Natural killer cell (primary cell): ENCODE results near the gene PTPRR. TPM values are rescaled to one million over a fixed set of nuclear protein-coding genes. Genes with fewer than 3 reads are reported as not detected.

Experiments used
- ATAC-seq, 3 donors: fragments of 150-1000 bp in 2 of 3; fragments of 200-7000 bp in 1 of 3; cut with Tn5 transposase; 1 replicate in 1 of 3; 2 replicates in 2 of 3; pipeline ENCODE4 v1.10.0; 2021; ENCODE audit warnings: mild to moderate bottlenecking in 2 of 3, moderate library complexity in 2 of 3
- DNase-seq, 2 donors: peaks; one replicate each; pipeline versions ENCODE4 v3.0.0 to v3.0.0-alpha.2; 2013 to 2021; ENCODE audit warnings: mixed read lengths in 1 of 2
- H3K27ac ChIP-seq: one replicate; pipeline ENCODE4 v1.5.1; 2013; ENCODE audit warnings: mild to moderate bottlenecking, low read length
- H3K27me3 ChIP-seq: one replicate; pipeline ENCODE4 v1.6.1; 2013; ENCODE audit warnings: low read length; ENCODE audit not compliant: control insufficient read depth, insufficient read depth
- H3K36me3 ChIP-seq: one replicate; pipeline ENCODE4 v1.6.1; 2013; ENCODE audit warnings: low read length; ENCODE audit not compliant: control insufficient read depth, insufficient read depth
- H3K4me1 ChIP-seq: one replicate; pipeline ENCODE4 v1.6.1; 2013; ENCODE audit warnings: low read length; ENCODE audit not compliant: control insufficient read depth, insufficient read depth
- H3K4me3 ChIP-seq: one replicate; pipeline ENCODE4 v1.5.1; 2013; ENCODE audit warnings: low read length
- H3K9me3 ChIP-seq: one replicate; pipeline ENCODE4 v1.6.1; 2013; ENCODE audit warnings: low read length; ENCODE audit not compliant: control insufficient read depth, insufficient read depth
- H3K27ac Mint-ChIP-seq, 2 donors: one replicate each; pipeline ENCODE4 v1.8.0; 2022; ENCODE audit warnings: mild to moderate bottlenecking in 2 of 2, mixed read lengths in 2 of 2, moderate library complexity in 1 of 2
- H3K27me3 Mint-ChIP-seq, 2 donors: one replicate each; pipeline ENCODE4 v1.8.0; 2022; ENCODE audit warnings: low read depth in 2 of 2, mixed read lengths in 2 of 2
- H3K36me3 Mint-ChIP-seq: one replicate; pipeline ENCODE4 v1.8.0; 2022; ENCODE audit warnings: mixed read lengths
- H3K4me1 Mint-ChIP-seq, 2 donors: one replicate each; pipeline ENCODE4 v1.8.0; 2022; ENCODE audit warnings: mixed read lengths in 2 of 2
- H3K4me3 Mint-ChIP-seq: one replicate; pipeline ENCODE4 v1.8.0; 2022; ENCODE audit warnings: mild to moderate bottlenecking, moderate library complexity, mixed read lengths
- H3K9me3 Mint-ChIP-seq, 2 donors: one replicate each; pipeline ENCODE4 v1.8.0; 2022; ENCODE audit warnings: mixed read lengths in 2 of 2
- WGBS: methylation state at CpG from one replicate; pipeline ENCODE4 v1.1.7; 2013; ENCODE audit warnings: missing lambda C conversion rate; ENCODE audit not compliant: insufficient coverage; 5-methylcytosine and 5-hydroxymethylcytosine counted together
- intact Hi-C: fragments of 100-400 bp; cut with micrococcal nuclease; formaldehyde crosslinking; loops from one replicate; pipeline ENCODE4 v1.14.2; 2022
- total RNA-seq, 4 donors: library from RNA; stranded (reverse); fragments of 120-200 nt in 1 of 4; gene quantifications; one replicate each; pipeline versions ENCODE4 v1.2.3 to v1.2.4, GENCODE V29; 2013 to 2022
- TF ChIP-seq, protein P1 (sequence below): fragments of 200-600 bp; IDR thresholded peaks from one replicate; pipeline ENCODE4 v1.8.0; 2022; ENCODE audit warnings: antibody characterized with exemption

PTPRR gene
- total RNA-seq, 3 donors from 2014 or later (not counting 1 experiment from before 2014, with no cell fraction given): 0.91 to 1.3 TPM; not detected in 1

DNA sequence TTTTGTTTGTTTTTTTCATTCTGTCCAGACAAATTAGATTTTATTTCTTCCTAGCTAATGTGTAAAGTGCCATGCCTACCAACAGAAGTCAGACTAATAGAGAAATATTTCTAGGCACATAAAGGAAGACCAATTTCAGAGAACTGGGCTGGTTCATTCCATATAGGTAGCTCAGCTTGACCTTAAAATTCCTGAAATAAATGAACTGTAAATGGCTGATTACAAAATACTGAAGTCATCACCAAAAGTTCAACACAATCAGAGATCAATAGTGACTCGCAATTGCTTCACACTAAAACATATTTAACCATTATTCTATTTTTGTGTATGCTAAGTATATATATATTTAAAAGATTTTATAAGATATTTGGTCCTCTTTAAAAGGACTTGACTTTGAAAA, 317.5 kb downstream of the PTPRR start:
- Histone ChIP-seq H3K27ac (no peak overlapping the region), H3K27me3 (peaks cover 2% of the 10 kb centered on the region), H3K4me1 (no peaks in the 10 kb centered on the region), H3K4me3 (no peak overlapping the region), H3K36me3 (no peaks in the 10 kb centered on the region), H3K9me3 (no peaks in the 10 kb centered on the region)
- H3K4me3 Mint-ChIP-seq: no peak overlapping the region
- no peaks in the 10 kb centered on the region for H3K9me3 Mint-ChIP-seq
- no peak for ATAC-seq
- H3K27me3 Mint-ChIP-seq: peaks cover 2 to 13% of the 10 kb centered on the region in 2 donors
- intact Hi-C loops: no loop called here
- WGBS: no CpG with 5 or more reads among the region's 1 CpG
- no peak overlapping the region for H3K27ac Mint-ChIP-seq
- no peaks in the 10 kb centered on the region for H3K36me3 Mint-ChIP-seq
- H3K4me1 Mint-ChIP-seq: peaks cover 1 to 5% of the 10 kb centered on the region in 2 donors
- DNase-seq: no peak
- TF ChIP-seq, protein P1, sequence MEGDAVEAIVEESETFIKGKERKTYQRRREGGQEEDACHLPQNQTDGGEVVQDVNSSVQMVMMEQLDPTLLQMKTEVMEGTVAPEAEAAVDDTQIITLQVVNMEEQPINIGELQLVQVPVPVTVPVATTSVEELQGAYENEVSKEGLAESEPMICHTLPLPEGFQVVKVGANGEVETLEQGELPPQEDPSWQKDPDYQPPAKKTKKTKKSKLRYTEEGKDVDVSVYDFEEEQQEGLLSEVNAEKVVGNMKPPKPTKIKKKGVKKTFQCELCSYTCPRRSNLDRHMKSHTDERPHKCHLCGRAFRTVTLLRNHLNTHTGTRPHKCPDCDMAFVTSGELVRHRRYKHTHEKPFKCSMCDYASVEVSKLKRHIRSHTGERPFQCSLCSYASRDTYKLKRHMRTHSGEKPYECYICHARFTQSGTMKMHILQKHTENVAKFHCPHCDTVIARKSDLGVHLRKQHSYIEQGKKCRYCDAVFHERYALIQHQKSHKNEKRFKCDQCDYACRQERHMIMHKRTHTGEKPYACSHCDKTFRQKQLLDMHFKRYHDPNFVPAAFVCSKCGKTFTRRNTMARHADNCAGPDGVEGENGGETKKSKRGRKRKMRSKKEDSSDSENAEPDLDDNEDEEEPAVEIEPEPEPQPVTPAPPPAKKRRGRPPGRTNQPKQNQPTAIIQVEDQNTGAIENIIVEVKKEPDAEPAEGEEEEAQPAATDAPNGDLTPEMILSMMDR: no peak

- H3K27me3 ChIP-seq: no peaks in the 10 kb centered on the region
- intact Hi-C loops: loop anchor here (10.0 kb wide), 1 partner anchor 46 kb away; no protein-coding TSS in a partner anchor
- H3K27ac Mint-ChIP-seq: no peak overlapping the region
- H3K4me3 ChIP-seq: no peak overlapping the region
- no peaks in the 10 kb centered on the region for H3K9me3 Mint-ChIP-seq
- no peak overlapping the region for H3K27ac ChIP-seq
- no peaks in the 10 kb centered on the region for H3K4me1 ChIP-seq
- peaks cover 3 to 7% of the 10 kb centered on the region in 2 donors for H3K27me3 Mint-ChIP-seq
- no peaks in the 10 kb centered on the region for H3K4me1 Mint-ChIP-seq
- no peaks in the 10 kb centered on the region for H3K36me3 Mint-ChIP-seq
- no peaks in the 10 kb centered on the region for H3K9me3 ChIP-seq
- H3K4me3 Mint-ChIP-seq: no peak overlapping the region
- DNase-seq (no peak), ATAC-seq (no peak)
- no peaks in the 10 kb centered on the region for H3K36me3 ChIP-seq
- WGBS: 91% methylated on average over 4 of the region's 4 CpGs
- TF ChIP-seq, protein P1: no peak
Measured at GRCh38 chr12:70598467-70599193, 321.9 kb downstream of the PTPRR start.

DNA sequence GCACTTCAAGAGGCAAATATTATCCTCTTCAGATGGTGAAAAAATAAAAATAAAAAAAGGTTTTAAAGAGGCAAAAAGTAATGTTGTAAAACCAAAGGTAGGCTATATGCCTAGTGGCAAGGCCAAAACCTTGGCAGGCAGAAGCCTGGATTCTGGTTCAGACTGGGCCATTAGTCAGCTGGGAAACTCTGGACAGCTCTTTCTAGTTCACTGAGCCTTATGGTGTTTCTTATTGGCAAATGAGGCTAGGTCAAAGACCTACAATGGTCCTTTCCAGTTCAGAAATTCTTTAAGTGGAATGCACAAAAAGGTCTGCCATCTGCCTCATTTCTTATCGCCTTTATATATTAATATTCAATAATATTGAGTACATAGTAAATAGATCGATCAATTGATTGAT, 327.9 kb downstream of the PTPRR start:
- peaks cover 0 to 6% of the 10 kb centered on the region in 2 donors for H3K4me1 Mint-ChIP-seq
- peaks cover 0 to 3% of the 10 kb centered on the region in 2 donors for H3K27me3 Mint-ChIP-seq
- H3K4me1 ChIP-seq: no peaks in the 10 kb centered on the region
- ATAC-seq (no peak), DNase-seq (no peak)
- no peaks in the 10 kb centered on the region for H3K27me3 ChIP-seq
- H3K36me3 ChIP-seq: no peaks in the 10 kb centered on the region
- no peak overlapping the region for H3K4me3 Mint-ChIP-seq
- TF ChIP-seq, protein P1: no peak
- H3K9me3 ChIP-seq: no peaks in the 10 kb centered on the region
- no peak overlapping the region for H3K27ac Mint-ChIP-seq
- H3K4me3 ChIP-seq: no peak overlapping the region
- intact Hi-C loops: loop anchor here (10.0 kb wide), 1 partner anchor 52 kb away; no protein-coding TSS in a partner anchor
- no peaks in the 10 kb centered on the region for H3K9me3 Mint-ChIP-seq
- no CpG with 5 or more reads among the region's 2 CpGs for WGBS
- H3K27ac ChIP-seq: no peak overlapping the region
- H3K36me3 Mint-ChIP-seq: no peaks in the 10 kb centered on the region
